Keratinocyte (primary cell): ENCODE data around the gene GPAT3. TPM values are rescaled to one million over a fixed set of nuclear protein-coding genes. Genes with fewer than 3 reads are reported as not detected.

Experiments used
- DNase-seq: peaks from one replicate; pipeline ENCODE4 v3.0.0-alpha.2; 2011; ENCODE audit warnings: low read depth, missing footprints, low spot score
- FAIRE-seq: peaks from 2 replicates; lab custom pipeline; 2011; peaks lifted over from hg19 to GRCh38; lab: Jason Lieb, UNC
- H2AFZ ChIP-seq: 2 replicates; pipeline ENCODE4 v1.6.0; 2012; ENCODE audit warnings: low read length, control low read depth, inconsistent platforms; ENCODE audit not compliant: control insufficient read depth
- H3K27ac ChIP-seq: 2 replicates; pipeline ENCODE4 v1.5.1; 2011; ENCODE audit warnings: low read length; ENCODE audit not compliant: control insufficient read depth, insufficient read depth
- H3K27me3 ChIP-seq: 3 replicates; pipeline ENCODE4 v1.6.0; 2011; ENCODE audit warnings: low read length; ENCODE audit not compliant: control insufficient read depth, insufficient read depth; ENCODE audit errors: extremely low read depth
- H3K36me3 ChIP-seq, 2 experiments: 2 replicates in 1 of 2; 3 replicates in 1 of 2; pipeline ENCODE4 v1.5.1; 2011; ENCODE audit warnings: low read length in 2 of 2, mild to moderate bottlenecking in 1 of 2; ENCODE audit not compliant: control insufficient read depth in 2 of 2, insufficient read depth in 2 of 2; ENCODE audit errors: extremely low read depth in 1 of 2
- H3K4me1 ChIP-seq: 3 replicates; pipeline ENCODE4 v1.5.1; 2011; ENCODE audit warnings: low read length; ENCODE audit not compliant: control insufficient read depth, insufficient read depth; ENCODE audit errors: extremely low read depth
- H3K4me2 ChIP-seq: 3 replicates; pipeline ENCODE4 v1.6.0; 2011; ENCODE audit warnings: low read depth, low read length; ENCODE audit not compliant: control insufficient read depth, insufficient read depth; ENCODE audit errors: extremely low read depth
- H3K4me3 ChIP-seq, 3 experiments: fragments of 200-600 bp in 1 of 3; sonication (generic) in 1 of 3; 2 replicates in 2 of 3; 3 replicates in 1 of 3; pipeline ENCODE4 v1.5.1; 2011 to 2016; ENCODE audit warnings: low read length in 3 of 3, mild to moderate bottlenecking in 3 of 3, control low read depth in 2 of 3, inconsistent platforms in 1 of 3, low read depth in 1 of 3, mixed read lengths in 1 of 3, mixed run types in 1 of 3, moderate library complexity in 1 of 3; ENCODE audit not compliant: control insufficient read depth in 2 of 3, insufficient read depth in 2 of 3; ENCODE audit errors: extremely low read depth in 1 of 3
- H3K79me2 ChIP-seq: 2 replicates; pipeline ENCODE4 v1.6.0; 2012; ENCODE audit warnings: low read length; ENCODE audit not compliant: control insufficient read depth, insufficient read depth
- H3K9ac ChIP-seq: 3 replicates; pipeline ENCODE4 v1.6.0; 2011; ENCODE audit warnings: low read length; ENCODE audit not compliant: control insufficient read depth, insufficient read depth; ENCODE audit errors: extremely low read depth
- H3K9me1 ChIP-seq: 3 replicates; pipeline ENCODE4 v1.6.0; 2011; ENCODE audit warnings: low read length; ENCODE audit not compliant: control insufficient read depth, insufficient read depth; ENCODE audit errors: extremely low read depth
- H3K9me3 ChIP-seq: 2 replicates; pipeline ENCODE4 v1.5.1; 2012; ENCODE audit warnings: low read depth, low read length; ENCODE audit not compliant: control insufficient read depth
- H4K20me1 ChIP-seq: 3 replicates; pipeline ENCODE4 v1.6.0; 2011; ENCODE audit warnings: low read length; ENCODE audit not compliant: control insufficient read depth, insufficient read depth; ENCODE audit errors: extremely low read depth
- CTCF ChIP-seq, 3 experiments: IDR thresholded peaks in 1 of 3; conservative IDR thresholded peaks in 1 of 3; optimal IDR thresholded peaks in 1 of 3; 2 replicates in 2 of 3; 3 replicates in 1 of 3; pipeline versions ENCODE3 to v1.5.1; 2011; ENCODE audit warnings: low read length in 3 of 3, mild to moderate bottlenecking in 3 of 3, moderate library complexity in 2 of 3, control low read depth in 1 of 3, inconsistent platforms in 1 of 3; ENCODE audit not compliant: insufficient read depth in 2 of 3; ENCODE audit errors: extremely low read depth in 1 of 3
- EZH2 ChIP-seq: IDR thresholded peaks from one replicate; pipeline ENCODE4 v1.6.1; 2012; ENCODE audit warnings: inconsistent platforms, mild to moderate bottlenecking, low read length, moderate library complexity
- dilution Hi-C: fragments of 300-500 bp; cut with MboI; formaldehyde crosslinking; loops from one replicate; pipeline ENCODE4 v1.7.0; 2020; ENCODE audit warnings: low sequenced_read_pairs; ENCODE audit not compliant: extremely low pct_ligation_motif_present
- polyA plus RNA-seq, 5 experiments: library from polyadenylated mRNA; depleted of rRNA in 3 of 5; stranded (reverse) in 3 of 5; stranded (forward) in 1 of 5; unstranded in 1 of 5; fragments of >200 nt; gene quantifications; 1 replicate in 1 of 5; 2 replicates in 3 of 5; 3 replicates in 1 of 5; pipeline versions ENCODE4 v1.2.1 to v1.2.3, GENCODE V29; 2011 to 2012; ENCODE audit warnings: missing spikeins in 2 of 5, low read depth in 1 of 5, low replicate concordance in 1 of 5

GPAT3 gene
- polyA plus RNA-seq, 1 donor (not counting 4 experiments of a cell fraction or from before 2014, with no cell fraction given) = 2.4 TPM

- H3K36me3 ChIP-seq = no peaks in the 10 kb centered on the region
- DNase-seq = no peak
- dilution Hi-C loops = no loop called here
- no peak overlapping the region for H3K4me3 ChIP-seq
- no peak for FAIRE-seq
- H3K27me3 ChIP-seq = no peaks in the 10 kb centered on the region
- no peak for TF ChIP-seq EZH2
- TF ChIP-seq CTCF (optimal IDR thresholded peaks at IDR 0.05 in 1 of 3, IDR thresholded peaks at IDR 0.05 in 1 of 3, conservative IDR thresholded peaks at IDR 0.05 in 1 of 3; ENCODE audit: extremely low read depth in 1 of 3, insufficient read depth in 2 of 3, low read length in 3 of 3) = no peak
- H3K79me2 ChIP-seq = no peaks in the 10 kb centered on the region
- no peaks in the 10 kb centered on the region for H3K4me1 ChIP-seq
- H2AFZ ChIP-seq = no peak overlapping the region
- H3K9ac ChIP-seq = no peak overlapping the region
- no peaks in the 10 kb centered on the region for H3K9me1 ChIP-seq
- no peaks in the 10 kb centered on the region for H3K9me3 ChIP-seq
- no peak overlapping the region for H3K4me2 ChIP-seq
- H4K20me1 ChIP-seq = no peaks in the 10 kb centered on the region
- no peak overlapping the region for H3K27ac ChIP-seq
Measured at GRCh38 chr4:83605744-83606172, 69.8 kb downstream of the GPAT3 start.

- no peaks in the 10 kb centered on the region for H3K36me3 ChIP-seq
- H3K4me2 ChIP-seq = no peak overlapping the region
- H3K27me3 ChIP-seq = no peaks in the 10 kb centered on the region
- H3K79me2 ChIP-seq = no peaks in the 10 kb centered on the region
- TF ChIP-seq EZH2 (no peak), CTCF (optimal IDR thresholded peaks at IDR 0.05 in 1 of 3, IDR thresholded peaks at IDR 0.05 in 1 of 3, conservative IDR thresholded peaks at IDR 0.05 in 1 of 3; ENCODE audit: extremely low read depth in 1 of 3, insufficient read depth in 2 of 3, low read length in 3 of 3) (no peak)
- no peak overlapping the region for H3K27ac ChIP-seq
- no peak for DNase-seq
- H4K20me1 ChIP-seq = no peaks in the 10 kb centered on the region
- no peak overlapping the region for H3K9ac ChIP-seq
- no peaks in the 10 kb centered on the region for H3K4me1 ChIP-seq
- H3K4me3 ChIP-seq = no peak overlapping the region
- H2AFZ ChIP-seq = no peak overlapping the region
- dilution Hi-C loops = no loop called here
- no peaks in the 10 kb centered on the region for H3K9me1 ChIP-seq
- no peaks in the 10 kb centered on the region for H3K9me3 ChIP-seq
- FAIRE-seq = no peak
Measured at GRCh38 chr4:83606460-83606859, 70.6 kb downstream of the GPAT3 start.
